Measurements from ENCODE around the gene CCNJ. TPM values are rescaled to one million over a fixed set of nuclear protein-coding genes. Genes with fewer than 3 reads are reported as not detected.

The CCNJ gene
- total and polyA plus RNA-seq, 2 of the 13 experiments (the other 11 are each of a cell fraction or from before 2014, with no cell fraction given), result 14.1 to 21.5 TPM

GRCh38 chr10:96043033-96043892, at the start of gene CCNJ (continued):
- TF ChIP-seq, protein P1, sequence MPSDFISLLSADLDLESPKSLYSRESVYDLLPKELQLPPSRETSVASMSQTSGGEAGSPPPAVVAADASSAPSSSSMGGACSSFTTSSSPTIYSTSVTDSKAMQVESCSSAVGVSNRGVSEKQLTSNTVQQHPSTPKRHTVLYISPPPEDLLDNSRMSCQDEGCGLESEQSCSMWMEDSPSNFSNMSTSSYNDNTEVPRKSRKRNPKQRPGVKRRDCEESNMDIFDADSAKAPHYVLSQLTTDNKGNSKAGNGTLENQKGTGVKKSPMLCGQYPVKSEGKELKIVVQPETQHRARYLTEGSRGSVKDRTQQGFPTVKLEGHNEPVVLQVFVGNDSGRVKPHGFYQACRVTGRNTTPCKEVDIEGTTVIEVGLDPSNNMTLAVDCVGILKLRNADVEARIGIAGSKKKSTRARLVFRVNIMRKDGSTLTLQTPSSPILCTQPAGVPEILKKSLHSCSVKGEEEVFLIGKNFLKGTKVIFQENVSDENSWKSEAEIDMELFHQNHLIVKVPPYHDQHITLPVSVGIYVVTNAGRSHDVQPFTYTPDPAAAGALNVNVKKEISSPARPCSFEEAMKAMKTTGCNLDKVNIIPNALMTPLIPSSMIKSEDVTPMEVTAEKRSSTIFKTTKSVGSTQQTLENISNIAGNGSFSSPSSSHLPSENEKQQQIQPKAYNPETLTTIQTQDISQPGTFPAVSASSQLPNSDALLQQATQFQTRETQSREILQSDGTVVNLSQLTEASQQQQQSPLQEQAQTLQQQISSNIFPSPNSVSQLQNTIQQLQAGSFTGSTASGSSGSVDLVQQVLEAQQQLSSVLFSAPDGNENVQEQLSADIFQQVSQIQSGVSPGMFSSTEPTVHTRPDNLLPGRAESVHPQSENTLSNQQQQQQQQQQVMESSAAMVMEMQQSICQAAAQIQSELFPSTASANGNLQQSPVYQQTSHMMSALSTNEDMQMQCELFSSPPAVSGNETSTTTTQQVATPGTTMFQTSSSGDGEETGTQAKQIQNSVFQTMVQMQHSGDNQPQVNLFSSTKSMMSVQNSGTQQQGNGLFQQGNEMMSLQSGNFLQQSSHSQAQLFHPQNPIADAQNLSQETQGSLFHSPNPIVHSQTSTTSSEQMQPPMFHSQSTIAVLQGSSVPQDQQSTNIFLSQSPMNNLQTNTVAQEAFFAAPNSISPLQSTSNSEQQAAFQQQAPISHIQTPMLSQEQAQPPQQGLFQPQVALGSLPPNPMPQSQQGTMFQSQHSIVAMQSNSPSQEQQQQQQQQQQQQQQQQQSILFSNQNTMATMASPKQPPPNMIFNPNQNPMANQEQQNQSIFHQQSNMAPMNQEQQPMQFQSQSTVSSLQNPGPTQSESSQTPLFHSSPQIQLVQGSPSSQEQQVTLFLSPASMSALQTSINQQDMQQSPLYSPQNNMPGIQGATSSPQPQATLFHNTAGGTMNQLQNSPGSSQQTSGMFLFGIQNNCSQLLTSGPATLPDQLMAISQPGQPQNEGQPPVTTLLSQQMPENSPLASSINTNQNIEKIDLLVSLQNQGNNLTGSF (CRISPR knock-in tag; IDR thresholded peaks at IDR 0.05), result peak; percentile 94
- no peak for TF ChIP-seq KLF12 (CRISPR knock-in tag; IDR thresholded peaks at IDR 0.05; ENCODE audit: borderline replicate concordance)
- no peak for TF ChIP-seq GATAD2A (CRISPR knock-in tag; IDR thresholded peaks at IDR 0.05)
- TF ChIP-seq NR2C2 (CRISPR knock-in tag; IDR thresholded peaks at IDR 0.05; ENCODE audit: borderline replicate concordance), result peak; percentile 67
- peak; percentile 57; the same call in 1 of the 2 replicates for TF ChIP-seq ZNF605 (CRISPR knock-in tag; IDR thresholded peaks at IDR 0.05)
- no peak for TF ChIP-seq ZHX2 (IDR thresholded peaks at IDR 0.05; ENCODE audit: low read depth)
- 0 out of 2 replicates have a peak, but pooled peaks have one; percentile 84 for TF ChIP-seq ZHX2 (CRISPR knock-in tag; IDR thresholded peaks at IDR 0.05; ENCODE audit: borderline replicate concordance)
- TF ChIP-seq PAXIP1 (CRISPR knock-in tag; conservative IDR thresholded peaks at IDR 0.05), result 0 out of 2 replicates have a peak, but pooled peaks have one; percentile 35
- TF ChIP-seq CSRNP2 (CRISPR knock-in tag; conservative IDR thresholded peaks at IDR 0.05; ENCODE audit: low read depth), result no peak; the same call in 1 of the 2 replicates
- TF ChIP-seq SMYD3 (CRISPR knock-in tag; IDR thresholded peaks at IDR 0.05), result no peak
- 0 out of 2 replicates have a peak, but pooled peaks have one; percentile 42 for TF ChIP-seq KAT8 (CRISPR knock-in tag; IDR thresholded peaks at IDR 0.05)

All from HepG2 (cell line).